Effector memory CD8-positive, alpha-beta T cell (primary cell): ENCODE data around the gene GSS.

Source experiments
- ATAC-seq: fragments of 150-1000 bp; cut with Tn5 transposase; replicated peaks from 2 replicates; pipeline ENCODE4 v1.10.0; 2021; ENCODE audit warnings: mild to moderate bottlenecking, moderate library complexity
- DNase-seq, 3 experiments: peaks; one replicate each; pipeline ENCODE4 v3.0.0; 2021
- H3K27ac Mint-ChIP-seq, 2 donors: one replicate each; pipeline ENCODE4 v1.8.0; 2022; ENCODE audit warnings: mild to moderate bottlenecking in 2 of 2, mixed read lengths in 2 of 2, moderate library complexity in 2 of 2
- H3K27me3 Mint-ChIP-seq, 2 donors: one replicate each; pipeline ENCODE4 v1.8.0; 2022; ENCODE audit warnings: mixed read lengths in 2 of 2
- H3K36me3 Mint-ChIP-seq: one replicate; pipeline ENCODE4 v1.8.0; 2022; ENCODE audit warnings: mild to moderate bottlenecking, moderate library complexity, mixed read lengths; ENCODE audit not compliant: insufficient read depth
- H3K4me1 Mint-ChIP-seq, 2 donors: one replicate each; pipeline ENCODE4 v1.8.0; 2022; ENCODE audit warnings: low read depth in 2 of 2, mixed read lengths in 2 of 2
- H3K4me3 Mint-ChIP-seq, 2 donors: one replicate each; pipeline ENCODE4 v1.8.0; 2022; ENCODE audit warnings: mild to moderate bottlenecking in 2 of 2, mixed read lengths in 2 of 2, moderate library complexity in 2 of 2
- H3K9me3 Mint-ChIP-seq, 2 donors: one replicate each; pipeline ENCODE4 v1.8.0; 2022; ENCODE audit warnings: mixed read lengths in 2 of 2

The GSS gene

DNA sequence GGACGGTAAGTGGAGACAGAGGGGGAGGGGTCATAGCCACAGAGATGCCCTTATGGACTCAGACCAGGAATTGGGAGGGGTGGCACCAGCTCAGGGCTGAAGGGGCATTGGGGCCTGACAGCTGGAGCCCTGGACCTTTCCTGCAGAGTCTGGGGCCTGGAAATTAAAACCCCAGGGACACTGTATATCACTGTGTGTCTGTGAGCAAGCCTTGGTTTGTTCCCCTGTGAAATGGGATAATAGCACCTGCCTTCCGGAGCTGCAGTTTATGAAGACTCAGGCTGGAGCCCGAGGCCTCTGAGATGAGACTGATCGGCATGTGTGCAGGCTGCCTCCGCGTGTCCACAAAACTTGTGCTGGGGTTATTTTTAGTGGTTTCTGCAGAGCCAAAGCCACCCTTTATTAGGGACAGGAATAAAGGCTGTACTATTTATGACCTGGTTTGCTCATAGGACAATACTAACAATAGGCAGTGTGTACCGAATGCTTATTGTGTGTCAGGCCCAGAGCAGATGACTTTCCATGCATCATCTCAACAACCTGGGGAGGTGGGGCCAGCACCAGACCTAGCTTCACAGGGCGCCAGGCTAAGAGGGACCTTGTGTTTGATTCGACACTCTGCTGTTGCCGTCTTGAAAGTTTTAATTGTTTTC, 22.6 kb upstream of the GSS start:
- Mint-ChIP-seq H3K4me1 (no peaks in the 10 kb centered on the region), H3K27ac (no peak overlapping the region)

GRCh38 chr20:34977365-34978091, 21.9 kb upstream of the GSS start:
- H3K27ac Mint-ChIP-seq = peak overlapping the region in 1 of 2 donors; percentile 14
- H3K36me3 Mint-ChIP-seq = no peaks in the 10 kb centered on the region
- ATAC-seq (no peak), DNase-seq (no peak)
- no peaks in the 10 kb centered on the region for H3K4me1 Mint-ChIP-seq
- H3K27me3 Mint-ChIP-seq = peaks cover 30 to 36% of the 10 kb centered on the region in 2 donors
- H3K4me3 Mint-ChIP-seq = no peak overlapping the region
- H3K9me3 Mint-ChIP-seq = no peaks in the 10 kb centered on the region

More for the DNA sequence above, 22.6 kb upstream of the GSS start:
- ATAC-seq = no peak
- Mint-ChIP-seq H3K27me3 (peaks cover 37 to 43% of the 10 kb centered on the region in 2 donors), H3K36me3 (peaks cover 3% of the 10 kb centered on the region), H3K4me3 (no peak overlapping the region), H3K9me3 (no peaks in the 10 kb centered on the region)
- no peak for DNase-seq

DNA sequence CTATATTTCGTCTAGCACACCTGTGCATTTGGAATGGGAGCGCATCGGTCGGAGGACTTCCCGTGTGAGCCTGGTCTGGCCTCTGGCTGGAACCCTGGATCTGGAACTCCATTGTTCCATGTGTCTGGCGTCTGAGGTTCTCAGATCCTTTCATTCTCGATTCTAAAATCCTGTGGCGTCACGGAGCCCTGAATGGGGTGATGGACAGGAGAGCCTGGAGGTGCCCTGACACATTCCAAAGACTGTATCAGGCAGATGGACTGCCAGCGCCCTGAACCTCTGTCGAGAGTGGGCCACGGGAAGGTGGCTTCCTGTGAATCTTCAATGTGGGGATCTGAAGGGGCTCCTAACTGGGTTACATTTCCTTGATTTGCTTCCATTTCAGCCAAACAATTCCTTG, 20.7 kb upstream of the GSS start:
- Mint-ChIP-seq H3K9me3 (no peaks in the 10 kb centered on the region), H3K4me3 (no peak overlapping the region), H3K4me1 (no peaks in the 10 kb centered on the region), H3K36me3 (no peaks in the 10 kb centered on the region), H3K27ac (no peak overlapping the region), H3K27me3 (peaks cover 21 to 23% of the 10 kb centered on the region in 2 donors)
- ATAC-seq (no peak), DNase-seq (no peak)

DNA sequence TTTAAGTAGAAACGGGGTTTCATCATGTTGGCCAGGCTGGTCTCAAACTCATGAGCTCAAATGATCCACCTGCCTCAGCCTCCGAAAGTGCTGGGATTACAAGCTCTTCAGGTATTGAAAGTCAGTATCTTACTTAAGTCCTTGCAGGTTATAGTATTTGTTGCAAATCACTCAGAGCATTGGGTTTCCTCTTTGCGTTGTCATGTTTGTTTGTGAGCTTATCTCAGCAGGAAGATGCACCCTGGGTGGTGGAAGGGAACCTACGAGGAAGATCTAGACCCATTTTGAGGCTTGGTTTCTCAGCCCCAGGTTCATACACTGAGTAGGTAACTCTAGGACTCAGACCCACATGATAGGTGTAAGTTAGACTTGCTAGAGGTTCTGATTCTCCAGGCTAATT, 18.6 kb upstream of the GSS start:
- Mint-ChIP-seq H3K4me1 (no peaks in the 10 kb centered on the region), H3K4me3 (no peak overlapping the region), H3K36me3 (no peaks in the 10 kb centered on the region), H3K27me3 (peaks cover 14 to 19% of the 10 kb centered on the region in 2 donors), H3K9me3 (no peaks in the 10 kb centered on the region), H3K27ac (no peak overlapping the region)
- ATAC-seq = no peak
- DNase-seq = no peak

- H3K27ac Mint-ChIP-seq = no peak overlapping the region
- peaks cover 0 to 4% of the 10 kb centered on the region in 2 donors for H3K27me3 Mint-ChIP-seq
- DNase-seq (no peak), ATAC-seq (no peak)
- H3K4me3 Mint-ChIP-seq = no peak overlapping the region
- H3K4me1 Mint-ChIP-seq = no peaks in the 10 kb centered on the region
- no peaks in the 10 kb centered on the region for H3K9me3 Mint-ChIP-seq
- no peaks in the 10 kb centered on the region for H3K36me3 Mint-ChIP-seq
Measured at GRCh38 chr20:34971561-34972235, 16.1 kb upstream of the GSS start.

DNA sequence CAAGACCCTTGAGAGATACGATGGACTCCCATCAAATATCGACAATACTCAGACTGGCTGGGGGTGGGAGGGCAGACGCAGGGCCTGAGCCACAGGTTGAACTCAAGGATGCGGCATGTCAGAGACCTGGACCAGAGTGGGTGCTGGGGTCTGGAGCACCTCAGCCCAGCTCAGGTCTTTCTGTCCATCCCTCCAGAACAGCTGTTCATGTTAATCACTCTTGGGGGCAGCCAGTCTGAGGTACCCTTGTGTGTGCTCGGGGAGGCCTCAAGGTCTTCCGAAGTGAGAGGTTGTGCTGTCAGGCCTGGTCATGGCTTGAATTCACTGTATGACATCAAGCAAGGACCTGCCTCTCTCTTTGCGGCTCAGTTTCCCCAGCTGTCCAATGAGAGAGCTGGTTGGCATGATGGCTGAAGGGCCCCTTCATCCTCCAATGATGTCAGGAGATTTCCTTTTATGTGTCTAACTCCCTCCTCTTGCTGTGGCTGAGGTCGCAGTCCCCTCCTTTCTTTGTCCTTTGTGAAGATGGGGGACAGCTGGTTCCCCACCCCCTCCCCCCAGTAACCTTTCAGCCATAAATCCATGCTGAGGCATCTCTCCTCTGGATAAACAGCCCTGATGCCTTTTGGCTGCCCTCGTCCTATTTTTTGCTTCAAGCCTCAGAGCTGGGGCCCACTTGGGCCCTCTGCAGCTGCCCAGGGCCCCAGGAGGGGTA, 15.4 kb upstream of the GSS start:
- ATAC-seq (no peak), DNase-seq (no peak)
- Mint-ChIP-seq H3K36me3 (no peaks in the 10 kb centered on the region), H3K27me3 (no peaks in the 10 kb centered on the region), H3K4me1 (no peaks in the 10 kb centered on the region), H3K27ac (no peak overlapping the region), H3K4me3 (no peak overlapping the region), H3K9me3 (no peaks in the 10 kb centered on the region)

- peaks cover 0 to 4% of the 10 kb centered on the region in 2 donors for H3K27me3 Mint-ChIP-seq
- no peaks in the 10 kb centered on the region for H3K4me1 Mint-ChIP-seq
- ATAC-seq (no peak), DNase-seq (no peak)
- no peaks in the 10 kb centered on the region for H3K36me3 Mint-ChIP-seq
- no peak overlapping the region for H3K27ac Mint-ChIP-seq
- no peaks in the 10 kb centered on the region for H3K9me3 Mint-ChIP-seq
- H3K4me3 Mint-ChIP-seq = no peak overlapping the region
Measured at GRCh38 chr20:34970193-34970840, 14.7 kb upstream of the GSS start.

- DNase-seq = no peak
- no peak for ATAC-seq
- H3K4me3 Mint-ChIP-seq = no peak overlapping the region
- H3K27ac Mint-ChIP-seq = no peak overlapping the region
- H3K27me3 Mint-ChIP-seq = peaks cover 0 to 8% of the 10 kb centered on the region in 2 donors
- no peaks in the 10 kb centered on the region for H3K36me3 Mint-ChIP-seq
- H3K9me3 Mint-ChIP-seq = no peaks in the 10 kb centered on the region
- H3K4me1 Mint-ChIP-seq = no peaks in the 10 kb centered on the region
Measured at GRCh38 chr20:34968042-34968775, 12.6 kb upstream of the GSS start.

- Mint-ChIP-seq H3K27me3 (peaks cover 0 to 8% of the 10 kb centered on the region in 2 donors), H3K9me3 (no peaks in the 10 kb centered on the region), H3K27ac (no peak overlapping the region), H3K4me1 (no peaks in the 10 kb centered on the region), H3K4me3 (no peak overlapping the region), H3K36me3 (no peaks in the 10 kb centered on the region)
- DNase-seq (no peak), ATAC-seq (no peak)
Measured at GRCh38 chr20:34967421-34967820, 11.8 kb upstream of the GSS start.

DNA sequence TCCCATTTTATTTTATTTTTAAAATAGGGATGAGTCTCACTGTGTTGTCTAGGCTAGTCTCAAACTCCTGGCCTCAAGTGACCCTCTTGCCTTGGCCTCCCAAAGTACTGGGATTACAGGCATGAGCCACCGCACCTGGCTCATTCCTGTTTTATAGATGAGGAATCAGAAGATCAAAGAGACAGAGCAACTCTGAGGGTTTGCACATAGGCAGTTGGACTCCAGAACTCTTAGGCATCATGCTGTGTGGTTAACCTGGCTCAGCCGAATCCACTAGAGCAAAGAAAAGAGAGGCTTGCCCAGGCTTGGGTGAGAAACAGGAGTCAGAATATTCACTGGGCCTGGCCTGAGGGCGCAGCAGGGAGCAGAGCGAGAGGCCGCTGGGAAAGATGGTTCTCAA, 9.4 kb upstream of the GSS start:
- Mint-ChIP-seq H3K27me3 (peaks cover 0 to 8% of the 10 kb centered on the region in 2 donors), H3K36me3 (no peaks in the 10 kb centered on the region), H3K4me1 (no peaks in the 10 kb centered on the region), H3K9me3 (no peaks in the 10 kb centered on the region), H3K27ac (no peak overlapping the region), H3K4me3 (no peak overlapping the region)
- ATAC-seq = no peak
- no peak for DNase-seq

DNA sequence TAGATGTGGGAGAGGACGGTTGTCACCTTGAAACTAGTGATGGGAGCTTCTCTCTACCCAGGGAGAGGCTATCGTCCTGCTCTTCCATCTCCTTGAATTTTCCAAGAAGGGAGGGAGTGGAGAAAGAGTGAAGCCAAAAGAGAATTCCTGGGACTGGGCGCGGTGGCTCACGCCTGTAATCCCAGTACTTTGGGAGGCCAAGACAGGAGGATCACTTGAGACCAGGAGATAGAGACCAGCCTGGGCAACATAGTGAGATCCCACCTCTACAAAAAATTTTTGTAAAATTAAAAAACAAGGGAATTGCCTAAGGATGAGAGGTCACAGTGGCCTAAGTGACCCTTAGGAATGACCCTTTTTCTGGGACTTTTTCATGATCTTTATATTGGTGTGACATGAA, 8.9 kb upstream of the GSS start:
- no peak overlapping the region for H3K27ac Mint-ChIP-seq
- H3K4me3 Mint-ChIP-seq = no peak overlapping the region
- peaks cover 0 to 8% of the 10 kb centered on the region in 2 donors for H3K27me3 Mint-ChIP-seq
- no peak for ATAC-seq
- no peaks in the 10 kb centered on the region for H3K36me3 Mint-ChIP-seq
- H3K4me1 Mint-ChIP-seq = no peaks in the 10 kb centered on the region
- DNase-seq = no peak
- H3K9me3 Mint-ChIP-seq = no peaks in the 10 kb centered on the region

GRCh38 chr20:34956751-34957472, 1.3 kb upstream of the GSS start:
- ATAC-seq = no peak
- Mint-ChIP-seq H3K27ac (peak overlapping the region in 1 of 2 donors; percentile 98), H3K36me3 (peaks cover 3% of the 10 kb centered on the region)

More at GRCh38 chr20:34956751-34957472, 1.3 kb upstream of the GSS start:
- H3K4me1 Mint-ChIP-seq = peaks cover 19 to 20% of the 10 kb centered on the region in 2 donors
- H3K4me3 Mint-ChIP-seq = peak overlapping the region; percentile 94 to 99
- H3K27me3 Mint-ChIP-seq = no peaks in the 10 kb centered on the region
- no peak for DNase-seq
- H3K9me3 Mint-ChIP-seq = no peaks in the 10 kb centered on the region
